Suppressor macrophage (primary cell): Measurements from ENCODE around the gene PTPRC.
A peak's percentile ranks its signal among the peaks of the same experiment; 100 is the strongest.
"Not testable (repeated sequence)": the region's sequence is repeated elsewhere in the genome, so short reads cannot be mapped to it uniquely, and the experiment has no call there.

Experiments used
- DNase-seq, 4 experiments: peaks; one replicate each; pipeline ENCODE4 v3.0.0-alpha.2; 2020 to 2022
- total RNA-seq, 17 experiments: gene quantifications; one replicate each; lab custom pipeline; 2026; ENCODE audit warnings: mixed read lengths in 6 of 17, inconsistent platforms in 3 of 17; lab: John Stamatoyannopoulos, UW

Gene PTPRC
- total RNA-seq, result 372 to 1,079 (median 749) reads per million in 17 experiments

DNA sequence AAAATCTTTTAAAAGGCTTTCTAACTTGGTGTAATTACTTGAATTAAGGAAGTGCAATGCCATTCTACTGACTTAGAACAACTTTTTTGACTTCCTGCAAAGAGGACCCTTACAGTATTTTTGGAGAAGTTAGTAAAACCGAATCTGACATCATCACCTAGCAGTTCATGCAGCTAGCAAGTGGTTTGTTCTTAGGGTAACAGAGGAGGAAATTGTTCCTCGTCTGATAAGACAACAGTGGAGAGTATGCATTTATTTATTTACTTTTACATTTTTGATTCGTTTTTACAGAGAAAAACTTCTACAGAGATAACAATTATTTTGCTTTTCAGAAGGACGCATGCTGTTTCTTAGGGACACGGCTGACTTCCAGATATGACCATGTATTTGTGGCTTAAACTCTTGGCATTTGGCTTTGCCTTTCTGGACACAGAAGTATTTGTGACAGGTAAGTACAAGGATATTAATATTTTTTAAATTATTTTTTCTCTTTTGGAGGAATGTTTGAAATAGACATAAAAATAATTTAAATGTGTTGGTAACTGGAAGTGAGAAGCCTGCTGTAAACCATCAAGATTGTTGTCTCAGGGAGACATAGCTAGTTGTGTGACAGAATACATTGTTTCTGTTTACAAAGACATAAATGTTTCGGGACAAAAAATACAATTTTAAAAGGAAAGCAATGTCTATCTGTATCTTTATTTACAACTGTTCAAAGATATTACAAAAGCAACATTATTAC is at the start of gene PTPRC:
Gene PTPRC (plus strand): TSS at position 147 of the 742 bp plus-strand sequence. CDS start 229 bp downstream, at position 376.
- DNase-seq, result peak; percentile 67 to 96 (median 86)

GRCh38 chr1:198590454-198590853 is 48.4 kb upstream of the PTPRC start:
- no peak for DNase-seq

GRCh38 chr1:198595765-198596164 is 43.1 kb upstream of the PTPRC start:
- no peak for DNase-seq

GRCh38 chr1:198597690-198598430 is 41.0 kb upstream of the PTPRC start:
- DNase-seq, result peak in 3 of 4 experiments; percentile 22 to 53 (median 36)

GRCh38 chr1:198598796-198599321 is 40.0 kb upstream of the PTPRC start:
- peak in 1 of 4 experiments; percentile 16 for DNase-seq

DNA sequence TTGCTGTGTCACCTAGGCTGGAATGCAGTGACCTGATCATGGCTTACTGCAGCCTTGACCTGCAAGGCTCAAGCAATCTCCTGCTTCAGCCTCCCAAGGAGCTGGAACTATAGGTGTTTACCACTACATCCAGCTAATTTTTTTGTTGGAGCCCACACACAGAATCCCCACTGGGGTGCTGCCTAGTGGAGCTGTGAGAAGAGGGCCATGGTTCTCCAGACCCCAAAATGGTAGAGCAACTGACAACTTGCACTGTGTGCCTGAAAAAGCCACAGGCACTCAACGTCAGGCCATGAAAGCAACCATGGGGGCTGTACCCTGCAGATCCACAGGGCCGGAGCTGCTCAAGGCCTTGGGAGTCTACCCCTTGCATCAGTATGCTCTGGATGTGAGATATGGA is 39.1 kb upstream of the PTPRC start:
- no peak for DNase-seq

GRCh38 chr1:198600906-198601305 is 37.9 kb upstream of the PTPRC start:
- no peak for DNase-seq

DNA sequence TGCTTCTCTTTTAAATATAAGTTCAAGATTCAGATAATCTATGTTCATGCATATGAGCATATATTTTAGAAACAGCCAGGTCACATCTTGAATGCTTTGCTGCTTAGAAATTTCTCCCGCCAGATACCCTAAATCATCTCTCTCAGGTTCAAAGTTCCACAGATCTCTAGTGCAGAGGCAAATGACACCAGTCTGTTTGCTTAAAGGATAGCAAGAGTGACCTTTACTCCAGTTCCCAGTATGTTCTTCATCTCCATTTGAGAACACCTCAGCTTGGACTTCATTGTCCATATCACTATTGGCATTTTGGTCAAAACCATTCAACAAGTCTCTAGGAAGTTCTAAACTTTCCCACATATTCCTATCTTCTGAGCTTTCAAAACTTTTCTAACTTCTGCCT is 37.5 kb upstream of the PTPRC start:
- DNase-seq, result not testable (repeated sequence)

- DNase-seq, result peak; percentile 22 to 73 (median 46)
These were observed 36.6 kb upstream of the PTPRC start for GRCh38 chr1:198601936-198602889.

DNA sequence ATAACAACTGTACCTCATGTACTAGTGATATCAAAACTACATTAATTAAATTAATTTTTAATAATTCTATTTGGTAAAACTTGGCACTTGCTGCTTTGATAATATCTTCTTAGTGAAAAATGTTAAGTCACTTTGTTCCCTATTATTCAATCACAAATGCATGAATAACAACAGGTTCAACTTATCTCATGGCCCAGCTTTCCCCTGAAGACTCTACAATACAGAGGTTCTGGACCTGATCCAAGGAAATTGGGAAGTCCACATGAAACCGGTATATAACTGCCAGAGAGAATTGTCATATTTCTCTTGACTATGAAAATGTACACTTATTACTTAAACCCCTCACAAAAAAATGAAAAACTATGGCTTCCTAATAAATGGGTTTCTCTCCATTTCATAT is 33.9 kb upstream of the PTPRC start:
- peak in 2 of 4 experiments; percentile 25 to 32 for DNase-seq

DNA sequence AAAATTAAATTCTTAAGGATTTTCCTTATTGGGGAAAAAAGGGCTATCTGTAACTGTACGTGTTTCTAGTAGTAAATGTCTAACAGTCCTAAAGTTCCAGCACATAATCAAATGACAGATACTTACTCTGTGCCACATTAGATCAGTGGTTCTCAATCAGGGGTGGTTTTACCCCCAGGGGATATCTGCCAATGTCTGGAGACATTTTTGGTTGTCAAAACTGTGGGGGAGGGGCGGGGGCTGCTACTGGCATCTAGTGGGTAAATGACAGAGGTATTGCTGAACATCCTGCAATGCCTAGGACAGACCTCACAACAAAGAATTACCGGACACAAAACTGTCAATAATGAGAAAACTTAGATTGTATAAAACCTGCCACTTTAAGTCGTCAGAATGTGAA is 33.4 kb upstream of the PTPRC start:
- no peak for DNase-seq

GRCh38 chr1:198606020-198606438 is 32.8 kb upstream of the PTPRC start:
- DNase-seq, result no peak

- no peak for DNase-seq
These were observed 31.1 kb upstream of the PTPRC start for GRCh38 chr1:198607714-198608113.

GRCh38 chr1:198610362-198610761 is 28.5 kb upstream of the PTPRC start:
- no peak for DNase-seq

- DNase-seq, result no peak
These were observed 27.6 kb upstream of the PTPRC start for GRCh38 chr1:198611219-198611618.

DNA sequence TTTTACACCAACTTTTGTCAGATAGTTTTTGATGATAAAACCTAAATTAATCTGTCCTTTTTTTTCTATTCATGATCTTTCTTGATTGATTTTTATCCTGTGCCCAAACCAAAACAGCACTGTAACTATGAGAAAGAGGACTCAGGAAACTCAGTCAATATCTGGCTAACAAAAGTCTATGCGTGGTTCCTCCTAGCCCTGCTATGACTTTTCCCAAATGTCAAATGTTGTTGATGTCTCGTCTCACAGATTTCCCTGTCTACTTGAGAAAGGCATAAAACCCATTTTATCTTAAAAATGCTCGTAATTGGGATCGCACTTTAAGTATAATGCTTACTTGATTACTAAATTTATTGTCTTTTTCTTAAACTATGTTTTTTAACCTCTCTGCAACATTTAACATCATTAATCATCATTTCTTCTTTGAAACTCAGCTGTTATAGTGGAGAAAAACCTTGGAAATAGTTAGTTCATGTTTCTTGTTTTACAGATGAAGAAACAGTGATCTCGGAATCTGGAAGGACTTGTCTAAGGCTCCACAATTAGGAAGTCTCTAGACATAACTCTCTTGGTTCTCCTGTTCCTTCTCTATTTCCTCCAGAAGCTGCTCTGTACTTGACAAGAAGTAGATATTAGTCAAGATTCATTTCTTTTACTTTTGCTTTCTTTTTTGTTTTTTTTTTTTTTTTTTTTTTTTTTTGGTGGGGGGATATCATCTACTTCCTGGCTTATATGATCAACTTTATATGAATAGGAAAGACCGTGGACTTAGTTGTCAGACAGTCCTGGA is 26.2 kb upstream of the PTPRC start:
- DNase-seq, result peak; percentile 11 to 83 (median 60)

DNA sequence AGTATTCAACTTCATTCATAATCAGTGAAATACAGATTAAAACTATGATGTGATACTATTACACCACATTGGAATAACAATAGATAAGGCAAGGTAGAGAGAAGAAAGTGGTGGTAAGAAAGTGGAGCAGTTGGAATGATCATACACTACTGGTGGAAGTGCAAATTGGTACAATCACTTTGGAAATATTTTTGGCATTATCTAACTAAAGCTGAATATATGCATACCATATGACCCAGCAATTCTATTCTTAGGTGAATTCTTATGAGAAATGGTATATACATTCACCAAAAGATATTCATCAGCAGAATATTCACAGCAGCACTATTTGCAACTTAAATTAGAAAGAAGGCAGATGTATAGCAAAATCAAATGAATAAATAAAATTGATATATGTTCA is 21.4 kb upstream of the PTPRC start:
- DNase-seq, result no peak

GRCh38 chr1:198619375-198620140 is 19.3 kb upstream of the PTPRC start:
- no peak for DNase-seq

GRCh38 chr1:198620218-198620617 is 18.6 kb upstream of the PTPRC start:
- peak in 1 of 4 experiments; percentile 21 for DNase-seq

DNA sequence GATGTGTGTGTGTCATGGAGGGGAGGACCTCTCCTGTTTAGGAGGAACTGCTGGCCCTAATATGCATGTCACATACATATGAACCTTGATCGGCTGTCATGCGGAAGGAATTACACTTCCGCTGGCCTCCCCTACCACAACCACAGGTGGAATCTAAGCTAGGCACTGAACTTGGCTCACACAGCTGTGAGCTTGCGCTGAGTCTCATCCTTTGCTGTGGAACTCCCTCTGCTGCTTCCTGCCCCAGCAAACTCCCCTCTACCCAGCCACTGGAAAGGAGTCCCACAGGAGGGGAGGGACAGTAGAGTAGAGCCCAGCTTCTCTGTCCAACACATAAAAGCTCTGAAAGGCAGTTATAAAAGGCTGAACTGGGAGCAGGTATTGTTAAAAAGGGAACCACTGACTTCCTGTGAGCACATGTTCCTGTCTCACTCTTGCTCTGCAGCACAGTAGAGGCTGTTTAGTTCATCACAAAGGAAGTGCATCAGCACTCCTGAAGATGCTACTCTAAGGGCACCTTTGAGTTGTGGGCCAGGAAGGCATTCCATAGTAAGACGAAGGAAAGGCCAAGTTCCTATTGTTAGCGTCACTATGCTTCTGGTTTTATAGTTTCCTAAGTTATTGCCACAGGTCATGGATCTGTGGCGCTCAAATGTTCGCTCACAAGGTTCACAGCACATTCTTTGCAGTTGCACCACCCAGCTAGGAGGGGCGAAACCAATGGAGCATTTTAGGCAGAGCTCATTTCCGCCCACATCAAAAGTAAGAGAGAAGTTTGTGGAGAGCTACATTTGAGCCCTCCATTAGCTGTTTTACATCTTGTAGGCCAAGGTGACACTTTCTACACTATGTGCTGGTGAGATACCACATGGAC is 17.7 kb upstream of the PTPRC start:
- DNase-seq, result peak; percentile 29 to 58 (median 38)
